ENCODE measurements around the gene DNTTIP2.

Gene DNTTIP2

GRCh38 chr1:93847811-93848288 lies 31.2 kb downstream of the DNTTIP2 start:
- peaks cover 0 to 4% of the 10 kb centered on the region in 2 donors for H3K36me3 ChIP-seq (ENCODE audit: control insufficient read depth in 1 of 2, insufficient read depth in 2 of 2, low read length in 2 of 2)
- no peaks in the 10 kb centered on the region for H3K9me3 ChIP-seq (ENCODE audit: control insufficient read depth in 1 of 2, low read length in 2 of 2)
- H3K27me3 ChIP-seq (ENCODE audit: low read depth, low read length), result no peaks in the 10 kb centered on the region
- H3K4me3 ChIP-seq (ENCODE audit: low read depth in 1 of 2, low read length in 2 of 2), result peak overlapping the region; percentile 80 to 85
- H3K27ac ChIP-seq (ENCODE audit: low read length), result peak overlapping the region; percentile 86
- peaks cover 12 to 27% of the 10 kb centered on the region in 2 donors for H3K4me1 ChIP-seq (ENCODE audit: control insufficient read depth in 1 of 2, insufficient read depth in 2 of 2, low read length in 2 of 2)

GRCh38 chr1:93846992-93847810 lies 31.8 kb downstream of the DNTTIP2 start:
- Histone ChIP-seq H3K36me3 (ENCODE audit: control insufficient read depth in 1 of 2, insufficient read depth in 2 of 2, low read length in 2 of 2) (peaks cover 0 to 4% of the 10 kb centered on the region in 2 donors), H3K4me1 (ENCODE audit: control insufficient read depth in 1 of 2, insufficient read depth in 2 of 2, low read length in 2 of 2) (peaks cover 12 to 27% of the 10 kb centered on the region in 2 donors), H3K4me3 (ENCODE audit: low read depth in 1 of 2, low read length in 2 of 2) (peak overlapping the region; percentile 80 to 85)

GRCh38 chr1:93846206-93846991 lies 32.6 kb downstream of the DNTTIP2 start:
- Histone ChIP-seq H3K4me1 (ENCODE audit: control insufficient read depth in 1 of 2, insufficient read depth in 2 of 2, low read length in 2 of 2) (peaks cover 12 to 27% of the 10 kb centered on the region in 2 donors), H3K9me3 (ENCODE audit: control insufficient read depth in 1 of 2, low read length in 2 of 2) (no peaks in the 10 kb centered on the region), H3K4me3 (ENCODE audit: low read depth in 1 of 2, low read length in 2 of 2) (peak overlapping the region; percentile 80 to 85), H3K27me3 (ENCODE audit: low read depth, low read length) (no peaks in the 10 kb centered on the region), H3K36me3 (ENCODE audit: control insufficient read depth in 1 of 2, insufficient read depth in 2 of 2, low read length in 2 of 2) (peaks cover 0 to 4% of the 10 kb centered on the region in 2 donors), H3K27ac (ENCODE audit: low read length) (peak overlapping the region; percentile 86)

More at GRCh38 chr1:93846992-93847810, 31.8 kb downstream of the DNTTIP2 start:
- Histone ChIP-seq H3K27me3 (ENCODE audit: low read depth, low read length) (no peaks in the 10 kb centered on the region), H3K27ac (ENCODE audit: low read length) (peak overlapping the region; percentile 86), H3K9me3 (ENCODE audit: control insufficient read depth in 1 of 2, low read length in 2 of 2) (no peaks in the 10 kb centered on the region)

- peak overlapping the region; percentile 86 for H3K27ac ChIP-seq (ENCODE audit: low read length)
- peak overlapping the region; percentile 80 to 85 for H3K4me3 ChIP-seq (ENCODE audit: low read depth in 1 of 2, low read length in 2 of 2)
- H3K4me1 ChIP-seq (ENCODE audit: control insufficient read depth in 1 of 2, insufficient read depth in 2 of 2, low read length in 2 of 2), result peaks cover 12 to 27% of the 10 kb centered on the region in 2 donors
- no peaks in the 10 kb centered on the region for H3K27me3 ChIP-seq (ENCODE audit: low read depth, low read length)
- H3K9me3 ChIP-seq (ENCODE audit: control insufficient read depth in 1 of 2, low read length in 2 of 2), result no peaks in the 10 kb centered on the region
- peaks cover 0 to 4% of the 10 kb centered on the region in 2 donors for H3K36me3 ChIP-seq (ENCODE audit: control insufficient read depth in 1 of 2, insufficient read depth in 2 of 2, low read length in 2 of 2)
Measured at GRCh38 chr1:93845538-93846205, 33.3 kb downstream of the DNTTIP2 start.

- Histone ChIP-seq H3K27me3 (ENCODE audit: low read depth, low read length) (no peaks in the 10 kb centered on the region), H3K27ac (ENCODE audit: low read length) (no peak overlapping the region), H3K4me3 (ENCODE audit: low read depth in 1 of 2, low read length in 2 of 2) (no peak overlapping the region), H3K4me1 (ENCODE audit: control insufficient read depth in 1 of 2, insufficient read depth in 2 of 2, low read length in 2 of 2) (peaks cover 12 to 27% of the 10 kb centered on the region in 2 donors), H3K9me3 (ENCODE audit: control insufficient read depth in 1 of 2, low read length in 2 of 2) (no peaks in the 10 kb centered on the region), H3K36me3 (ENCODE audit: control insufficient read depth in 1 of 2, insufficient read depth in 2 of 2, low read length in 2 of 2) (peaks cover 0 to 4% of the 10 kb centered on the region in 2 donors)
Measured at GRCh38 chr1:93844262-93845045, 34.6 kb downstream of the DNTTIP2 start.

GRCh38 chr1:93842750-93843500 lies 36.1 kb downstream of the DNTTIP2 start:
- peaks cover 0 to 4% of the 10 kb centered on the region in 2 donors for H3K36me3 ChIP-seq (ENCODE audit: control insufficient read depth in 1 of 2, insufficient read depth in 2 of 2, low read length in 2 of 2)
- H3K27me3 ChIP-seq (ENCODE audit: low read depth, low read length), result no peaks in the 10 kb centered on the region
- H3K4me3 ChIP-seq (ENCODE audit: low read depth in 1 of 2, low read length in 2 of 2), result no peak overlapping the region
- H3K27ac ChIP-seq (ENCODE audit: low read length), result no peak overlapping the region
- H3K4me1 ChIP-seq (ENCODE audit: control insufficient read depth in 1 of 2, insufficient read depth in 2 of 2, low read length in 2 of 2), result peaks cover 12 to 19% of the 10 kb centered on the region in 2 donors
- H3K9me3 ChIP-seq (ENCODE audit: control insufficient read depth in 1 of 2, low read length in 2 of 2), result no peaks in the 10 kb centered on the region

- H3K27ac ChIP-seq (ENCODE audit: low read length), result no peak overlapping the region
- H3K36me3 ChIP-seq (ENCODE audit: control insufficient read depth in 1 of 2, insufficient read depth in 2 of 2, low read length in 2 of 2), result peaks cover 0 to 4% of the 10 kb centered on the region in 2 donors
- H3K4me3 ChIP-seq (ENCODE audit: low read depth in 1 of 2, low read length in 2 of 2), result no peak overlapping the region
- H3K9me3 ChIP-seq (ENCODE audit: control insufficient read depth in 1 of 2, low read length in 2 of 2), result no peaks in the 10 kb centered on the region
- peaks cover 12 to 19% of the 10 kb centered on the region in 2 donors for H3K4me1 ChIP-seq (ENCODE audit: control insufficient read depth in 1 of 2, insufficient read depth in 2 of 2, low read length in 2 of 2)
- no peaks in the 10 kb centered on the region for H3K27me3 ChIP-seq (ENCODE audit: low read depth, low read length)
Measured at GRCh38 chr1:93841771-93842170, 37.2 kb downstream of the DNTTIP2 start.

- H3K4me1 ChIP-seq (ENCODE audit: control insufficient read depth in 1 of 2, insufficient read depth in 2 of 2, low read length in 2 of 2), result peaks cover 12 to 19% of the 10 kb centered on the region in 2 donors
- peaks cover 0 to 2% of the 10 kb centered on the region in 2 donors for H3K36me3 ChIP-seq (ENCODE audit: control insufficient read depth in 1 of 2, insufficient read depth in 2 of 2, low read length in 2 of 2)
- no peak overlapping the region for H3K4me3 ChIP-seq (ENCODE audit: low read depth in 1 of 2, low read length in 2 of 2)
- H3K27ac ChIP-seq (ENCODE audit: low read length), result no peak overlapping the region
- no peaks in the 10 kb centered on the region for H3K9me3 ChIP-seq (ENCODE audit: control insufficient read depth in 1 of 2, low read length in 2 of 2)
- H3K27me3 ChIP-seq (ENCODE audit: low read depth, low read length), result no peaks in the 10 kb centered on the region
Measured at GRCh38 chr1:93840956-93841482, 38.0 kb downstream of the DNTTIP2 start.

GRCh38 chr1:93839753-93840152 lies 39.3 kb downstream of the DNTTIP2 start:
- Histone ChIP-seq H3K4me3 (ENCODE audit: low read depth in 1 of 2, low read length in 2 of 2) (no peak overlapping the region), H3K4me1 (ENCODE audit: control insufficient read depth in 1 of 2, insufficient read depth in 2 of 2, low read length in 2 of 2) (peaks cover 9 to 10% of the 10 kb centered on the region in 2 donors), H3K27me3 (ENCODE audit: low read depth, low read length) (no peaks in the 10 kb centered on the region), H3K36me3 (ENCODE audit: control insufficient read depth in 1 of 2, insufficient read depth in 2 of 2, low read length in 2 of 2) (no peaks in the 10 kb centered on the region), H3K27ac (ENCODE audit: low read length) (no peak overlapping the region), H3K9me3 (ENCODE audit: control insufficient read depth in 1 of 2, low read length in 2 of 2) (no peaks in the 10 kb centered on the region)

GRCh38 chr1:93839307-93839706 lies 39.7 kb downstream of the DNTTIP2 start:
- Histone ChIP-seq H3K27me3 (ENCODE audit: low read depth, low read length) (no peaks in the 10 kb centered on the region), H3K4me1 (ENCODE audit: control insufficient read depth in 1 of 2, insufficient read depth in 2 of 2, low read length in 2 of 2) (peaks cover 4 to 6% of the 10 kb centered on the region in 2 donors), H3K9me3 (ENCODE audit: control insufficient read depth in 1 of 2, low read length in 2 of 2) (no peaks in the 10 kb centered on the region), H3K27ac (ENCODE audit: low read length) (no peak overlapping the region), H3K4me3 (ENCODE audit: low read depth in 1 of 2, low read length in 2 of 2) (no peak overlapping the region), H3K36me3 (ENCODE audit: control insufficient read depth in 1 of 2, insufficient read depth in 2 of 2, low read length in 2 of 2) (no peaks in the 10 kb centered on the region)

All from muscle layer of duodenum (tissue), 2 donors.